WI38 (cell line): ENCODE measurements around the gene ABLIM3.

ENCODE experiments used
- H3K4me3 ChIP-seq: 2 replicates; pipeline ENCODE4 v1.5.1; 2011; ENCODE audit warnings: low read depth, mild to moderate bottlenecking, control low read depth, low read length
- CTCF ChIP-seq: IDR thresholded peaks from 2 replicates; pipeline ENCODE4 v1.5.1; 2012; ENCODE audit warnings: low read depth, mild to moderate bottlenecking, control low read depth, low read length

The ABLIM3 gene

GRCh38 chr5:149133795-149134777, 7.2 kb upstream of the ABLIM3 start:
- H3K4me3 ChIP-seq = no peak overlapping the region
- no peak for TF ChIP-seq CTCF

DNA sequence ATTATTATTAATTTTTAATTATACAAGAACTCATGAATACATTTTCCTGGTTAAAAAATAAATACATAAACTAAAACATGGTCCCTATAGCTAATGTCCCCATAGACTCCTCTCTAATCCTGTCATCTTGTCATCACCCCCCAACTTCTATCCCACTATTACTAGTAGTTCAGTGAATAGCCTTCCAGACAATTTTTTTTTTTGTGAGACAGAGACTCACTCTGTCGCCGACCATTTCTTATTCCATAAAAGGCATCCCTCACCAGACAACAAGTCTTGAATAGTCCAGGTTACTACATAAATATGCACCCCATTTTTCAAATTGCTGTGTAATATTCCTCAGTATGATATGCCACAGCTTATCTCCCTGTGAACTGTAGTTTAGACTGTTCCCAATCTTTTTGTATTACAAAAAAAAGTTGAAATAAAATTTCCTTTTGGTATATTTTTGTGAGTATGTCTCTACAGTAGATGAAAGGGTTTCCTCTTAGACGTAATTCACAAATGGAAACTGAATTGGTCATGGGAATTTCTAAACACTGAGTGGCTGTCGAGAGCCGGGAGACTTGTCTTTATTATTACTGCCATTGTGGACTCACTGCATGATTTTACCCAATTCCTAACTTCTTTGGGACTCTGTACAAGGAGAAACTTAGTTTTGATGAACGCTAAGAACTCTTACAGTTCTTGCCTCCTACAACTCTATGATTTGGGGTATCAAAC, 6.4 kb upstream of the ABLIM3 start:
- H3K4me3 ChIP-seq = no peak overlapping the region
- TF ChIP-seq CTCF = no peak

GRCh38 chr5:149135536-149136201, 5.6 kb upstream of the ABLIM3 start:
- no peak for TF ChIP-seq CTCF
- no peak overlapping the region for H3K4me3 ChIP-seq

- TF ChIP-seq CTCF = no peak
- no peak overlapping the region for H3K4me3 ChIP-seq
Observed at GRCh38 chr5:149138182-149138923, 2.9 kb upstream of the ABLIM3 start.

GRCh38 chr5:149140197-149141002, 893 bp upstream of the ABLIM3 start:
- TF ChIP-seq CTCF = no peak
- H3K4me3 ChIP-seq = no peak overlapping the region
